Stimulated activated CD4-positive, alpha-beta T cell treated with anti-CD3 and anti-CD28 coated beads, Interleukin-1b, Interleukin-23, amount 100 ng/mL, for 24 hours (primary cell): Measurements from ENCODE around the gene GGTA1.
"Not testable (repeated sequence)": the region's sequence is repeated elsewhere in the genome, so short reads cannot be mapped to it uniquely, and the experiment has no call there.

Source experiments
- DNase-seq, 4 experiments: peaks; one replicate each; pipeline ENCODE4 v3.0.0-alpha.2; 2020; ENCODE audit warnings: low read depth in 4 of 4, low spot score in 1 of 4

Gene GGTA1

DNA sequence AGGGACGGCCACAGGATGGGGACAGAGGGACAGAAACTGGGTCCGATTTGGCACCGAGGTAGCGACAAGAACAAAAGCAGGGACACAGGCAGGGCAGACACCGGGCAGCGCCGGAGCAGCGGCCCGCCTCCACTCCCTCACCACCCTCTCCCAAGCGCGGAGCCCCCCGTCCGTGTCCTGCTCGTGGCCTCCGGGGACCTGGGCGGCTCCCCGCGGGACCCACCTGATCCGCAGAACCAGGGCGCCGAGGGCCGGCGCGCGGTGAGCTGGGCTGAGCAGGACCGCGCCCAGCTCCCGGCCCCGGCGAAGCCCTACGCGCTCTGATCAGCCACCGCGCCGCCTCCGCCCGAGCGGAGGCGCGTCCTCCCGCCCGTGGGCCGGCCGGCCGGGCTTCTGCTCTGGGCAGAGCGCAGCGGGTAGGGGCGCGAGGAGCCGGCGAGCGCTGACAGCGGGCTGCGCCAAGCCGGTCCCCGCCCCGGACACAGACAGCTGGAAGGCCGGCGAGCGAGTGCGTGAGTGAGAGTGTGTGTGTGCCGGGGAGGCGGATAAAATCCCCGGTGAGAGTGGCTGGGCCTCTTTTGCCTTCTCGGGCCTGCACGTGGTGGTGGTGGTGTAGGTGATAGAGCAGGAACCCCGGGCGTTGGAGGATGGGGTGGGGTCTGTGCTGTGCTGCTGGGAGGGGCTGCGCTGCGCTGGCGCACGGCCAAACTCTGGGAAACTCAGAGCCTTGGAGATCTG lies at the start of gene GGTA1:
Gene GGTA1 (minus strand): TSS at position 418 of the 738 bp plus-strand sequence. CDS start 31,922 bp downstream, outside the sequence.
- DNase-seq, result no peak

- no peak for DNase-seq
These were observed 49.0 kb upstream of the GGTA1 start for GRCh38 chr9:121548666-121549065.

DNA sequence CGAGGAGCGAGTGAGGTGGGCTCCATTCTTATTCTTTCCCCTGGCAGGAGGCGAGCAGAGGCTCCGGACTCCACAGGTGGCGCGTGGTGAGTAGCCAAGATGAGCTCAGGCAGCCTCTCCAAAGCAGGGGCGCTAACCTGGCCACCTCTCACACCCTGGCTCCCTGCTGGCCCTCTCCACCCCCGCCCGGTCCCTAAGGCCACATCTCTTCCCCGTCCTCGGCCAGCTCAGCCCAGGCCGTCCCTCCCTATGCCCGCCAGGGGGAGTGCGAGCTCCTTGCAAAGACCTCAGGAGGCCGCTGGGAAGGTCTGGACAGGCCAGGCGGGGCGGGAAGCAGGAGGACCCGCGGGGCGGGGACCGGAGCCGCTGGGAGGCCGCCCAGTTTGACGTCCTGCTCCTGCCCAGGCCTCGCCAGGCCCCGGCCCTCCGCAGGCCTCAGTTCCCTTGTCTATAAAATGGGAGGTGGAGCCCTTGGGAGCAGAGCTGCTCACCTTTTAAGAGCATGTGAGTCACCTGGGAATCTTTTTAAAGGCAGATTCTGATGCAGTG lies 46.3 kb upstream of the GGTA1 start:
- DNase-seq, result peak; percentile 40 to 66 (median 45)

GRCh38 chr9:121545150-121545874 lies 45.7 kb upstream of the GGTA1 start:
- DNase-seq, result no peak

- DNase-seq, result no peak
These were observed 42.4 kb upstream of the GGTA1 start for GRCh38 chr9:121542025-121542424.

DNA sequence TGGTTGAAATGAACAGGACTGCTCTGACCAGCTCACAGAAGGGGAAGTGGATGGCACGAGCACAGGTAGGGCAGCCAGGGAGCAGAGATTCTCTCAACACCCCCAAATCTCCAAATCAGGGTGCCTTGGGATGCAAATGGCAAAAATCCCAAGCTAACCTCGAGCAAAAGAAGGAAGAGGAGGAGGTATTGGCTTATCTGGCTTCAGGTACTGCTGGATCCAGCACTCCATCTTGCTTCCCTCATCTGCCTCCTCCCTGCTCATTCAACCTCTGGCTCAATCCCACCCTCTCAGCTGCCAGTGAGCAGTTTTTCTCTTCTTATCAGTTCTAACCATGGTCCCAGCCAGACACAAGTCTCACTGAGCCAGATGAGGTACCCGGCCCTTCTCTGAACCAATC lies 41.6 kb upstream of the GGTA1 start:
- DNase-seq, result no peak

- no peak for DNase-seq
These were observed 38.6 kb upstream of the GGTA1 start for GRCh38 chr9:121538221-121538620.

DNA sequence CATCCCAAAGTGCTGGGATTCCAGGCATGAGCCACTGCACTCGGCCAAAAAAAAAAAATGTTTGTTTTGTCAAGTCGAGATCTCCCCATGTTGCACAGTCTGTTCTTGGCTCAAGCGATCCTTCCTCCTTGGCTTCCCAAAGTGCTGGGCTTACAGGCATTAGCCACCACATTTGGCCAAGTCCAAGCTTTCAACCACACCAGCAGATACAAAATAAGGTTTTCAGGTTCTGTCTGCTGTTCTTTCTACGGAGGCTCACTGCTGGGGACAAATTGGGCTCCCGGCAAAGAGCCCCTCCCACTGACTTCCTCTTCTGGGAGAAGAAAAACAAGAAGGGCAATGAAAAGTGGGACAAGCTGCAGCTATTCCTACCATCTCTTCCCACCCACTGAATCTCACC lies 37.6 kb upstream of the GGTA1 start:
- DNase-seq, result no peak

DNA sequence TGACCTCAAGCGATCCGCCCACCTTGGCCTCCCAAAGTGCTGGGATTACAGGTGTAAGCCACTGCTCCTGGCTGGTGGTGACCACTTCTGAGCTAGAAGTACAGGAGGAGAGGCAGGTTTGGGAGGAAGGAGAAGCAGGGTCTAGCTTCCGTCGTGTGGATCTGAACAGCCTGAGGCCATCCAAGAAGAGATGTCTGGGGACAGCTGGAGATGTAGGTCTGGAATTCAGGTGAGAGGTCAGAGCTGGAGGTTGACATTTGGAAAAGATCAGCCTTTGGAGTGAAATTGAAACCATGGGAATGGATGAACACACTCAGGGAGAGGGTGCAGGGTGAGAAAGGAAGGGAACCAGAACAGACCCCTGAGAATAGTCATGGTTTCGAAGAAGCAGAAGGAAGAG lies 33.2 kb upstream of the GGTA1 start:
- no peak for DNase-seq

DNA sequence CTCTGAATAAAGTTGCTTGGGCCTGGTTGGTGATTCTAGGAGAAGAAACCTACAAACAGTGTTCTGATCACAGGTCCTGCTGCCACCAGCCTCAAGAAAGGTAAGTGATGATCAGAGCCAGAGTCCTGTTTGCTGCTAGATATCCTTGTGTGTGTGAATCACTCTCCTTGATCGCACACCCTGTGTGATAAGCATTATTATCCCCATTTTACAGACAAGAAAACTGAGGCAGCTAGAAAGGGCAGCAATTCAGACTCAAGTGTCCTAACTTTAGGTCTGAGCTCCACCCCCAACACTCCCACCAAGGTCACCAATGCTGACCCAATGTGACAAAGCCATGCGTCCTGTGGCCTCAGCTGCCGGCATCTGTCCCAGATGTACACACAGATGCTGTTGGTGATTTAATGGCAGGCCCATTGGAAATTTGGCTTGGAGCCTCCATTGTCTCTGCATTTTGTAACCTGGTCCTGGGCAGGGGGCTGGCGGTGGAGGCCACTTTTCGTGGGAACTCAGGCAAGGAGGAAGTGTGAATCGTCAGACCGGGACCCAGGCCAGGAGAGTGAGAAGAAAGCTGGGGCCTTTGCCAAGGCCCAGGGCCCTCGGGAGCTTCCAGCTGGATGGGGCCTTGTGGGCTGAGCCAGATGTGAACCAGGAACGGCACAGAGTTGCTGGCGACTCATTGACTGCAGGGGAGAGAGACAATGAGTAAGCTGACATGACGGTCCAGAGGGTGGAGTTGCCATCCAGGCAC lies 29.8 kb upstream of the GGTA1 start:
- DNase-seq, result no peak

- DNase-seq, result no peak
These were observed 29.0 kb upstream of the GGTA1 start for GRCh38 chr9:121528642-121529041.

DNA sequence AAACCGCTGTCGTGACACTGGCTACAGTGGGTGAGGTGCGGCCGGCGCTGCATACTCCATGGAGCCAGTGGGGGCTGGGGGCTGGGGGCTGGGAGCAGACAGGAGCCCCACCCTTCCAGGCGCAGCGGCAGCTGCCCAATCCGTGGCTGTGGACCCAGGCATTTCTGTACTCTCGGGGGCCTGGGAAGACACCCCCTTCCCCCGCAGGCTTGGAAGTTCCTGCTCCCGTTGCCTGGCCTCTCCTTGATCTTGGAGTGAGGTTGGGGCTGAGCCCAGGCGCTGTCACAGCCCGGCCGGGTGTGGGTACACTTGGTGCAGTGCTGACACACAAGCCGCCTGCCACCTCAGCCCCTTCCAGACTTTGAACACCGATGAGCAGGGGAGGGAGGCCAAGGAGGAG lies 27.7 kb upstream of the GGTA1 start:
- DNase-seq, result no peak

- not testable (repeated sequence) for DNase-seq
These were observed 20.0 kb upstream of the GGTA1 start for GRCh38 chr9:121519688-121520087.

DNA sequence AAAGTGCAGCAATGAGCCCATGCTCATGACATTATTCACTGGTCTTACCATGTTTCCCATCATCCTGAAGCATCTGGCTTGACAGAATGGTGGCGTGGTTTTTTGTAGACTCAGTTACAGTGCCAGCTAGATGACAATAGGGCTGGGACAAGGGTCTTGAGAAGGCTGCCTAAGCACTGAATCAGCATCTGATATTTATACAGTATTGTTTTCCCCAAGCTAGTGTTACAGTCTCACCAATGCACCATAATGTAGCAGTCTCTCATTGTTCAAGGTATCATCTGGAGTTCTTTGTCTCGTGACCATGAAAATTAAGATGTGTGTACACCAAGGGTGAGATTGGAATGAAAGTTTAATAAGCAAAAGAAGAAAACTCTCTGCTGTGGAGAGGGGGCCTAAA lies 19.0 kb upstream of the GGTA1 start:
- no peak for DNase-seq

DNA sequence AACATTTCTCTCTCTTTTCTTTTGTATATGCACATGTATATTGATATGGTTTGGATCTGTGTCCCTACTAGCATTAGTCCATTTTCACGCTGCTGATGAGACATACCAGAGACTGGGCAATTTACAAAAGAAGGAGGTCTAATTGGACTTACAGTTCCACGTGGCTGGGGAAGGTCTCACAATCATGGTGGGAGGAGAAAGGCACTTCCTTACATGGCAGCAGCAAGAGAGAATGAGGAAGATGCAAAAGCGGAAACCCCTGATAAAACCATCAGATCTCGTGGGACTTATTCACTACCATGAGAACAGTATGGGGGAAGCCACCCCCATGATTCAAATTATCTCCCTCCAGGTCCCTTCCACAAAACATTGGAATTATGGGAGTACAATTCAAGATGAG lies 13.5 kb upstream of the GGTA1 start:
- not testable (repeated sequence) for DNase-seq

- DNase-seq, result no peak
These were observed 11.3 kb upstream of the GGTA1 start for GRCh38 chr9:121510766-121511550.

DNA sequence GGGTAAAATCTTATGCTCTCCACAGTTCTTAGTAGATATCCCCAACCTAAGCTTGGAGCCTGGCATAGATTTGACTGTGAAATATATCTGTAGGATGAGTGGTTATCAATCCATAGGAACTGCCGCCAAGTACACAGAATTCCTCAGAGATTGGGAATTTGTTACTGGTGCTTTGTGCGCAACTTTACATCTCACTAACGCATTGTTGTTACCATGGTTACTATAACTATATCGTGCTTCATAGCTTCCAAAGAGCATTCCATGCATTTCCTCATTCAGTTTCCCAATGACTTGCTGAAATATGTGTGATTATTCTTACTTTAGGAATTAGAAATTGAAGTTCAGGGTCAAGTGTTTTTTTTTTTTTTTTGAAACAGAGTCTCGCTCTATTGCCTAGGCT lies 9.5 kb upstream of the GGTA1 start:
- DNase-seq, result no peak

GRCh38 chr9:121508415-121508814 lies 8.8 kb upstream of the GGTA1 start:
- DNase-seq, result no peak

- no peak for DNase-seq
These were observed 6.5 kb upstream of the GGTA1 start for GRCh38 chr9:121505903-121506735.

GRCh38 chr9:121503444-121503843 lies 3.8 kb upstream of the GGTA1 start:
- DNase-seq, result no peak
